HCT116 (cell line): ENCODE results near the gene HAT1. TPM values are rescaled to one million over a fixed set of nuclear protein-coding genes. Genes with fewer than 3 reads are reported as not detected.

Experiments
- ATAC-seq: fragments of 200-7000 bp; cut with Tn5 transposase; 2 replicates; pipeline ENCODE4 v1.9.1; 2020; ENCODE audit warnings: mild to moderate bottlenecking, moderate library complexity
- Bru-seq: library from RNA; stranded (reverse); fragments of 400-500 nt; gene quantifications from one replicate; lab custom pipeline; 2021; lab: Mats Ljungman, UMichigan
- BruChase-seq, 2 experiments: library from RNA; stranded (reverse); fragments of 400-500 nt; gene quantifications; one replicate each; lab custom pipeline; 2021; lab: Mats Ljungman, UMichigan
- BruUV-seq: library from RNA; stranded (reverse); fragments of 400-500 nt; replicated peaks from 2 replicates; lab custom pipeline; 2021; lab: Mats Ljungman, UMichigan
- CTCF ChIA-PET: fragments of 300-600 bp; sonication (Branson Sonifier 250); formaldehyde crosslinking; loops from one replicate; lab custom pipeline; 2021; ENCODE audit warnings: antibody characterized with exemption; lab: Charles Lee
- POLR2A ChIA-PET: fragments of 300-600, 350-600 bp; sonication (Branson Sonifier 250); formaldehyde crosslinking; loops from one replicate; lab custom pipeline; 2021; ENCODE audit warnings: antibody characterized with exemption; lab: Charles Lee
- RAD21 ChIA-PET, 2 experiments: fragments of 300-600 bp; sonication (Branson Sonifier 250); formaldehyde crosslinking; loops; one replicate each; lab custom pipeline; 2023; ENCODE audit warnings: low total read pairs in 2 of 2; ENCODE audit not compliant: uncharacterized antibody in 2 of 2, unreplicated experiment in 2 of 2, low non-redundant PET in 1 of 2; lab: Charles Lee
- DNase-seq: peaks from one replicate; pipeline ENCODE4 v3.0.0-alpha.2; 2010; ENCODE audit warnings: low read depth, low spot score
- H2AFZ ChIP-seq: fragments of 200-600 bp; shearing (Covaris generic), sonication (generic); 2 replicates; pipeline ENCODE4 v1.6.1; 2017; ENCODE audit warnings: low read depth, mixed run types, mixed read lengths, antibody characterized with exemption, low read length; ENCODE audit not compliant: poor library complexity, severe bottlenecking
- H3K27ac ChIP-seq: 2 replicates; pipeline ENCODE4 v1.5.1; 2012; ENCODE audit warnings: low read depth, low read length
- H3K27me3 ChIP-seq: fragments of 200-600 bp; sonication (generic); 2 replicates; pipeline ENCODE4 v1.6.1; 2016; ENCODE audit warnings: mixed run types, low read length, mixed read lengths; ENCODE audit not compliant: insufficient read depth
- H3K36me3 ChIP-seq, 2 experiments: fragments of 200-500 bp in 1 of 2; fragments of 200-600 bp in 1 of 2; sonication (Bioruptor generic) in 1 of 2; sonication (generic) in 1 of 2; 2 replicates each; pipeline versions ENCODE4 v1.5.1 to v1.6.1; 2014 to 2016; ENCODE audit warnings: low read length in 2 of 2, inconsistent platforms in 1 of 2, mixed read lengths in 1 of 2, mixed run types in 1 of 2; ENCODE audit not compliant: insufficient read depth in 2 of 2, control insufficient read depth in 1 of 2
- H3K4me1 ChIP-seq, 2 experiments: fragments of 200-600 bp in 1 of 2; sonication (generic) in 1 of 2; 2 replicates each; pipeline versions ENCODE4 v1.5.1 to v1.6.1; 2012 to 2017; ENCODE audit warnings: low read length in 2 of 2, inconsistent platforms in 1 of 2, mild to moderate bottlenecking in 1 of 2, mixed read lengths in 1 of 2, mixed run types in 1 of 2, moderate library complexity in 1 of 2; ENCODE audit not compliant: insufficient read depth in 2 of 2, control insufficient read depth in 1 of 2
- H3K4me2 ChIP-seq: fragments of 200-600 bp; sonication (generic); 2 replicates; pipeline ENCODE4 v1.6.1; 2017; ENCODE audit warnings: mixed run types, low read length, mixed read lengths
- H3K4me3 ChIP-seq, 2 experiments: fragments of 200-600 bp in 1 of 2; sonication (generic) in 1 of 2; replicated peaks in 1 of 2; 2 replicates each; pipeline ENCODE4 v1.5.1; 2011 to 2016; ENCODE audit warnings: low read length in 2 of 2, control low read depth in 1 of 2, low read depth in 1 of 2, mild to moderate bottlenecking in 1 of 2, mixed read lengths in 1 of 2, mixed run types in 1 of 2
- H3K79me2 ChIP-seq: fragments of 200-600 bp; sonication (generic); 2 replicates; pipeline ENCODE4 v1.6.1; 2017; ENCODE audit warnings: mild to moderate bottlenecking, mixed run types, low read length, moderate library complexity, mixed read lengths; ENCODE audit not compliant: insufficient read depth
- H3K9ac ChIP-seq: fragments of 200-600 bp; sonication (generic); 2 replicates; pipeline ENCODE4 v1.6.1; 2016; ENCODE audit warnings: low read length, mixed read lengths
- H3K9me2 ChIP-seq: fragments of 200-600 bp; sonication (generic), shearing (Covaris generic); 2 replicates; pipeline ENCODE4 v1.6.1; 2017; ENCODE audit warnings: mixed run types, mild to moderate bottlenecking, moderate library complexity; ENCODE audit not compliant: insufficient read depth
- H3K9me3 ChIP-seq, 2 experiments: fragments of 200-500 bp in 1 of 2; fragments of 200-600 bp in 1 of 2; sonication (Bioruptor generic) in 1 of 2; sonication (generic) in 1 of 2; 2 replicates each; pipeline ENCODE4 v1.6.1; 2014 to 2017; ENCODE audit warnings: low read length in 2 of 2, mixed read lengths in 2 of 2, inconsistent platforms in 1 of 2, low read depth in 1 of 2, mild to moderate bottlenecking in 1 of 2, mixed run types in 1 of 2, moderate library complexity in 1 of 2; ENCODE audit not compliant: control insufficient read depth in 1 of 2, insufficient read depth in 1 of 2
- H4K20me1 ChIP-seq: fragments of 200-600 bp; sonication (generic), shearing (Covaris generic); 2 replicates; pipeline ENCODE4 v1.6.1; 2017; ENCODE audit warnings: mixed run types, mild to moderate bottlenecking, moderate library complexity; ENCODE audit not compliant: insufficient read depth
- EGR1 ChIP-seq: IDR thresholded peaks from 2 replicates; pipeline ENCODE4 v1.6.1; 2012; ENCODE audit warnings: low read depth
- ELF1 ChIP-seq: IDR thresholded peaks from 2 replicates; pipeline ENCODE4 v1.6.1; 2012; ENCODE audit warnings: low read depth, borderline replicate concordance
- EZH2 ChIP-seq: fragments of 200-600 bp; sonication (generic); IDR thresholded peaks from 2 replicates; pipeline ENCODE4 v1.6.1; 2017; ENCODE audit warnings: antibody characterized with exemption, mixed run types
- EZH2phosphoT487 ChIP-seq: fragments of 200-600 bp; IDR thresholded peaks from 2 replicates; pipeline ENCODE4 v1.6.1; 2018; ENCODE audit warnings: antibody characterized with exemption, borderline replicate concordance
- FOSL1 ChIP-seq: IDR thresholded peaks from 2 replicates; pipeline ENCODE4 v1.6.1; 2012; ENCODE audit warnings: low read depth
- JUND ChIP-seq: IDR thresholded peaks from 2 replicates; pipeline ENCODE4 v1.6.1; 2012
- POLR2A ChIP-seq: IDR thresholded peaks from 2 replicates; pipeline ENCODE4 v1.7.0; 2011; ENCODE audit warnings: borderline replicate concordance; ENCODE audit not compliant: insufficient read depth, insufficient read length; ENCODE audit errors: extremely low read depth
- POLR2AphosphoS5 ChIP-seq: IDR thresholded peaks from 2 replicates; pipeline ENCODE4 v1.6.1; 2011; ENCODE audit warnings: mild to moderate bottlenecking, low read depth, low read length, moderate library complexity
- RAD21 ChIP-seq: IDR thresholded peaks from 2 replicates; pipeline ENCODE4 v1.6.1; 2012; ENCODE audit warnings: low read depth, mild to moderate bottlenecking
- SIN3A ChIP-seq: IDR thresholded peaks from 2 replicates; pipeline ENCODE4 v1.6.1; 2012; ENCODE audit warnings: low read depth
- SP1 ChIP-seq: IDR thresholded peaks from 2 replicates; pipeline ENCODE4 v1.6.1; 2012; ENCODE audit warnings: low read depth
- TCF7L2 ChIP-seq: IDR thresholded peaks from 2 replicates; pipeline ENCODE4 v1.7.0; 2011; ENCODE audit warnings: borderline replicate concordance, inconsistent platforms; ENCODE audit not compliant: insufficient read depth, insufficient read length; ENCODE audit errors: extremely low read depth
- YY1 ChIP-seq: IDR thresholded peaks from 2 replicates; pipeline ENCODE4 v1.6.1; 2011; ENCODE audit warnings: low read length, low read depth, moderate library complexity, mild to moderate bottlenecking; ENCODE audit not compliant: insufficient replicate concordance; ENCODE audit errors: extremely low read depth
- ZFX ChIP-seq: fragments of 450-650 bp; IDR thresholded peaks from 2 replicates; pipeline ENCODE4 v1.6.1; 2017
- ZNF274 ChIP-seq: fragments of 200-500 bp; sonication (Bioruptor generic); IDR thresholded peaks from 2 replicates; pipeline ENCODE4 v1.6.1; 2014; ENCODE audit warnings: mild to moderate bottlenecking, low read depth, low read length, inconsistent platforms
- intact Hi-C: fragments of 100-400 bp; cut with micrococcal nuclease; formaldehyde crosslinking; loops from 2 replicates; pipeline ENCODE4 v1.10.0; 2022
- long read RNA-seq: library from polyadenylated mRNA; unstranded; transcript quantifications from one replicate; pipeline ENCODE4 v2.0.0, GENCODE V29; 2021; ENCODE audit not compliant: unreplicated experiment
- polyA plus RNA-seq: library from polyadenylated mRNA; unstranded; fragments of >200 nt; gene quantifications from 2 replicates; pipeline ENCODE4 v1.2.1, GENCODE V29; 2012; ENCODE audit warnings: missing spikeins
- total RNA-seq: library from RNA; stranded (reverse); gene quantifications from one replicate; pipeline ENCODE4 v1.2.1, GENCODE V29; 2021; ENCODE audit not compliant: unreplicated experiment
- TF ChIP-seq, protein P1 (sequence below), 3 experiments: fragments of 200-600 bp in 1 of 3; sonication (generic) in 1 of 3; IDR thresholded peaks in 2 of 3; conservative IDR thresholded peaks in 1 of 3; 2 replicates each; pipeline ENCODE4 v1.5.1; 2012 to 2017; ENCODE audit warnings: low read depth in 2 of 3, low read length in 2 of 3, antibody characterized with exemption in 1 of 3, borderline replicate concordance in 1 of 3, control low read depth in 1 of 3, mild to moderate bottlenecking in 1 of 3, mixed read lengths in 1 of 3, mixed run types in 1 of 3, moderate library complexity in 1 of 3; ENCODE audit not compliant: insufficient read depth in 1 of 3
- TF ChIP-seq, protein P2 (sequence below): IDR thresholded peaks from 2 replicates; pipeline ENCODE4 v1.6.1; 2012

HAT1 gene, protein sequence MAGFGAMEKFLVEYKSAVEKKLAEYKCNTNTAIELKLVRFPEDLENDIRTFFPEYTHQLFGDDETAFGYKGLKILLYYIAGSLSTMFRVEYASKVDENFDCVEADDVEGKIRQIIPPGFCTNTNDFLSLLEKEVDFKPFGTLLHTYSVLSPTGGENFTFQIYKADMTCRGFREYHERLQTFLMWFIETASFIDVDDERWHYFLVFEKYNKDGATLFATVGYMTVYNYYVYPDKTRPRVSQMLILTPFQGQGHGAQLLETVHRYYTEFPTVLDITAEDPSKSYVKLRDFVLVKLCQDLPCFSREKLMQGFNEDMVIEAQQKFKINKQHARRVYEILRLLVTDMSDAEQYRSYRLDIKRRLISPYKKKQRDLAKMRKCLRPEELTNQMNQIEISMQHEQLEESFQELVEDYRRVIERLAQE
- total RNA-seq = 72.6 TPM
- polyA plus RNA-seq = 19.8 and 28.9 TPM in 2 replicates
- Bru-seq, nascent RNA = percentile 79 among the genes with signal in this experiment
- percentile 78 among the genes with signal in this experiment for BruChase-seq, experiment 1, labeled RNA remaining after a 6-hour chase
- BruChase-seq, experiment 2, labeled RNA remaining after a 2-hour chase = percentile 65 among the genes with signal in this experiment
- long read RNA-seq, transcript HAT1-201 (11 exons, 1,626 nt) = major isoform, 90 of 122 reads
- long read RNA-seq, partial matches to known transcripts = 19 of 122 reads
- long read RNA-seq, other reads (novel, unspliced or antisense) = 10 of 122 reads

GRCh38 chr2:171922230-171923022 is at the start of gene HAT1:
HAT1 (plus strand) TSS chr2:171922461; CDS start chr2:171922501, 40 bp downstream.
- ATAC-seq = peak; percentile 92
- Histone ChIP-seq H3K79me2 (peaks cover 47% of the 10 kb centered on the region), H3K27ac (peak within 1 kb of the TSS; percentile 59), H3K4me1 (peaks cover 6 to 13% of the 10 kb centered on the region in 2 experiments; a peak in 3 of 4 replicates), H3K9me3 (no peaks in the 10 kb centered on the region), H3K27me3 (no peaks in the 10 kb centered on the region), H3K4me3 (peak within 1 kb of the TSS; percentile 80 to 85), H3K4me2 (peak within 1 kb of the TSS; percentile 83), H3K9me2 (no peaks in the 10 kb centered on the region), H2AFZ (peak within 1 kb of the TSS; percentile 14), H3K9ac (peak within 1 kb of the TSS; percentile 85), H3K36me3 (peaks cover 6 to 12% of the 10 kb centered on the region in 2 experiments; a peak in 2 of 4 replicates), H4K20me1 (no peaks in the 10 kb centered on the region)
- ChIA-PET CTCF (no interaction called here), RAD21 (interaction anchor here in 1 of 2 experiments (0.6 kb wide), 1 partner anchor 86 kb away, joined by 4 read pairs; no protein-coding TSS in a partner anchor), POLR2A (interaction anchor here (0.8 to 1.9 kb wide), 2 partner anchors 29 to 180 kb away, joined by 3 to 7 read pairs; partner anchors contain the start of genes DLX2 and SLC25A12)
- intact Hi-C loops = loop anchor here (1.0 to 10.0 kb wide), 2 partner anchors 28 to 172 kb away; partner anchors contain the start of gene SLC25A12
- TF ChIP-seq ZNF274 (no peak), SP1 (peak; percentile 77), TCF7L2 (no peak), ELF1 (peak; percentile 46; the same call in 1 of the 2 replicates), SIN3A (peak; percentile 88), EGR1 (peak; percentile 77), YY1 (peak; percentile 73), POLR2AphosphoS5 (peak; percentile 69), JUND (no peak), FOSL1 (no peak), POLR2A (peak; percentile 32), RAD21 (no peak), EZH2phosphoT487 (no peak), ZFX (peak; percentile 82), EZH2 (no peak)
- TF ChIP-seq, protein P1, sequence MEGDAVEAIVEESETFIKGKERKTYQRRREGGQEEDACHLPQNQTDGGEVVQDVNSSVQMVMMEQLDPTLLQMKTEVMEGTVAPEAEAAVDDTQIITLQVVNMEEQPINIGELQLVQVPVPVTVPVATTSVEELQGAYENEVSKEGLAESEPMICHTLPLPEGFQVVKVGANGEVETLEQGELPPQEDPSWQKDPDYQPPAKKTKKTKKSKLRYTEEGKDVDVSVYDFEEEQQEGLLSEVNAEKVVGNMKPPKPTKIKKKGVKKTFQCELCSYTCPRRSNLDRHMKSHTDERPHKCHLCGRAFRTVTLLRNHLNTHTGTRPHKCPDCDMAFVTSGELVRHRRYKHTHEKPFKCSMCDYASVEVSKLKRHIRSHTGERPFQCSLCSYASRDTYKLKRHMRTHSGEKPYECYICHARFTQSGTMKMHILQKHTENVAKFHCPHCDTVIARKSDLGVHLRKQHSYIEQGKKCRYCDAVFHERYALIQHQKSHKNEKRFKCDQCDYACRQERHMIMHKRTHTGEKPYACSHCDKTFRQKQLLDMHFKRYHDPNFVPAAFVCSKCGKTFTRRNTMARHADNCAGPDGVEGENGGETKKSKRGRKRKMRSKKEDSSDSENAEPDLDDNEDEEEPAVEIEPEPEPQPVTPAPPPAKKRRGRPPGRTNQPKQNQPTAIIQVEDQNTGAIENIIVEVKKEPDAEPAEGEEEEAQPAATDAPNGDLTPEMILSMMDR (IDR thresholded peaks at IDR 0.05 in 2 of 3, conservative IDR thresholded peaks at IDR 0.05 in 1 of 3; ENCODE audit: borderline replicate concordance in 1 of 3, insufficient read depth in 1 of 3, low read depth in 2 of 3, low read length in 2 of 3) = no peak
- TF ChIP-seq, protein P2, sequence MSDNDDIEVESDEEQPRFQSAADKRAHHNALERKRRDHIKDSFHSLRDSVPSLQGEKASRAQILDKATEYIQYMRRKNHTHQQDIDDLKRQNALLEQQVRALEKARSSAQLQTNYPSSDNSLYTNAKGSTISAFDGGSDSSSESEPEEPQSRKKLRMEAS = peak; percentile 69
- DNase-seq = peak; percentile 95
- BruUV-seq = TSS peak; percentile 78
